Uterus (tissue), 4 donors: ENCODE results near the gene SLC6A18. TPM values are rescaled to one million over a fixed set of nuclear protein-coding genes. Genes with fewer than 3 reads are reported as not detected.

ENCODE experiments used
- DNase-seq, 2 donors: peaks; one replicate each; pipeline ENCODE4 v3.0.0-alpha.2; 2019 to 2020
- H3K27ac ChIP-seq, 2 donors: fragments of 200-600 bp; sonication (generic); 1 replicate in 1 of 2; 2 replicates in 1 of 2; pipeline ENCODE4 v1.5.1; 2016 to 2018
- H3K27me3 ChIP-seq, 2 donors: fragments of 200-600 bp; sonication (generic); one replicate each; pipeline ENCODE4 v1.5.1; 2018 to 2019; ENCODE audit warnings: control low read depth in 1 of 2
- H3K36me3 ChIP-seq, 2 donors: fragments of 200-600 bp; sonication (generic); one replicate each; pipeline ENCODE4 v1.5.1; 2019; ENCODE audit warnings: control low read depth in 1 of 2
- H3K4me1 ChIP-seq, 2 donors: fragments of 200-600 bp; sonication (generic); one replicate each; pipeline ENCODE4 v1.5.1; 2018 to 2019; ENCODE audit warnings: control low read depth in 1 of 2
- H3K4me3 ChIP-seq, 2 donors: fragments of 200-600 bp; sonication (generic); 1 replicate in 1 of 2; 2 replicates in 1 of 2; pipeline ENCODE4 v1.5.1; 2018 to 2019; ENCODE audit warnings: mild to moderate bottlenecking in 1 of 2
- H3K9me3 ChIP-seq, 2 donors: fragments of 200-600 bp; sonication (generic); one replicate each; pipeline ENCODE4 v1.5.1; 2019; ENCODE audit warnings: control low read depth in 1 of 2
- POLR2A ChIP-seq, 2 donors: fragments of 450-650 bp; IDR thresholded peaks; one replicate each; pipeline ENCODE4 v1.6.1; 2016; ENCODE audit warnings: antibody characterized with exemption in 2 of 2, mild to moderate bottlenecking in 1 of 2, moderate library complexity in 1 of 2
- intact Hi-C: fragments of 100-400 bp; cut with DNase I; formaldehyde crosslinking; loops from one replicate; pipeline ENCODE4 v1.15.1; 2023; ENCODE audit warnings: low total_unique reads
- total RNA-seq, 4 donors: library from RNA; depleted of rRNA in 3 of 4; stranded (reverse); fragments of >200 nt in 3 of 4; gene quantifications; one replicate each; pipeline versions ENCODE4 v1.1.0 to v1.2.4, GENCODE V29; 2014 to 2023
- TF ChIP-seq, protein P1 (sequence below), 4 experiments: fragments of 200-600 bp in 2 of 4; fragments of 450-650 bp in 2 of 4; sonication (generic) in 2 of 4; IDR thresholded peaks; one replicate each; pipeline ENCODE4 v1.5.1; 2016 to 2019; ENCODE audit warnings: antibody characterized with exemption in 4 of 4, mild to moderate bottlenecking in 2 of 4, moderate library complexity in 1 of 4
- donor health status: DM: yes; HTN: yes; CAD: no.

The SLC6A18 gene
- total RNA-seq, 4 donors from 2014 or later = not detected

DNA sequence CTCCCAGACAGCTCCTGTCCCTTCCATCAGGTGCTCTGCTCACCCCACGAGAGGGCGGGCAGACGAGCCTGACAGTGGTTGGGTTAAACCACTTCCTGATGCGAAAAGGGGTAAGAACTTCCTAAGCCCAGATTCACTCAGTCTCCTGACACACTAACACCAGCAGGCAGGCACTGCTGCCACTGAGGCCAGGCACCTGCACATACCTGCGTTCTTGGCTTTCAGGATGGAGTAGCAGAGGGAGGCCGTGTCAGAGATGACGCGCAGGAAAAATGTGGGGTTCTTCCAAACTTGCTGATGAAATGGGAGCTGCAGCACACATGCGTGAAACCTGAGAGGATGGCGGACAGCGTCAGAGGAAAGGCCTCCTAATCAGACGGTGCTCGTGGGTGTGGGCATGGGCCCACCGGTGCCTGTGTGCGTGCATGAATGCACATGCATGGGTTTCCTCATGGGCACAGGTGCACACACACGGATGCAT is 29.9 kb downstream of the SLC6A18 start:
- no peaks in the 10 kb centered on the region for H3K4me1 ChIP-seq
- intact Hi-C loops = no loop called here

DNA sequence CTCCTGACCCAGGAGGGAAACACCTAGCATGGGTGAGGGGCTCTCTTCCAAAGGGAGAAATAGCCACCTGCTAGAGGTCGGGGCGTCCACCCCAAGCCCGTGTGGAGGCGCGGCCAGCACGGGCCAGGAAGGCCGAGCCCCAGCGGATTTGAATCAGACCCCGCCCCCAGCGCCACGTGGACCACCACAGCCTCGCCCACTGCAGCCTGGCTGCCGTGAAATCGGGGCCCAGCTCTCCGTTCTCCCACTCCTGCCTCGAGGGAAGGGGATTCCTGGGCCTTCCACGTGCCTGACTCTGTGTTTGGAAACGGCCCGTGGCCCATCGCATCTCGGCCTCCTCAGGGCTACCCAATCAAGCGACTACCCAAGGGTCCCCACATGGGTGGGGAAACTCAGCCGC is 31.6 kb downstream of the SLC6A18 start:
- no peak for DNase-seq
- no peaks in the 10 kb centered on the region for H3K9me3 ChIP-seq
- H3K36me3 ChIP-seq = no peaks in the 10 kb centered on the region
- intact Hi-C loops = no loop called here
- H3K4me1 ChIP-seq = no peaks in the 10 kb centered on the region
- no peak overlapping the region for H3K27ac ChIP-seq
- H3K27me3 ChIP-seq = no peaks in the 10 kb centered on the region
- H3K4me3 ChIP-seq = no peak overlapping the region
- TF ChIP-seq, protein P1, sequence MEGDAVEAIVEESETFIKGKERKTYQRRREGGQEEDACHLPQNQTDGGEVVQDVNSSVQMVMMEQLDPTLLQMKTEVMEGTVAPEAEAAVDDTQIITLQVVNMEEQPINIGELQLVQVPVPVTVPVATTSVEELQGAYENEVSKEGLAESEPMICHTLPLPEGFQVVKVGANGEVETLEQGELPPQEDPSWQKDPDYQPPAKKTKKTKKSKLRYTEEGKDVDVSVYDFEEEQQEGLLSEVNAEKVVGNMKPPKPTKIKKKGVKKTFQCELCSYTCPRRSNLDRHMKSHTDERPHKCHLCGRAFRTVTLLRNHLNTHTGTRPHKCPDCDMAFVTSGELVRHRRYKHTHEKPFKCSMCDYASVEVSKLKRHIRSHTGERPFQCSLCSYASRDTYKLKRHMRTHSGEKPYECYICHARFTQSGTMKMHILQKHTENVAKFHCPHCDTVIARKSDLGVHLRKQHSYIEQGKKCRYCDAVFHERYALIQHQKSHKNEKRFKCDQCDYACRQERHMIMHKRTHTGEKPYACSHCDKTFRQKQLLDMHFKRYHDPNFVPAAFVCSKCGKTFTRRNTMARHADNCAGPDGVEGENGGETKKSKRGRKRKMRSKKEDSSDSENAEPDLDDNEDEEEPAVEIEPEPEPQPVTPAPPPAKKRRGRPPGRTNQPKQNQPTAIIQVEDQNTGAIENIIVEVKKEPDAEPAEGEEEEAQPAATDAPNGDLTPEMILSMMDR (IDR thresholded peaks at IDR 0.05) = no peak
- no peak for TF ChIP-seq POLR2A (IDR thresholded peaks at IDR 0.05)

More for the DNA sequence above, 29.9 kb downstream of the SLC6A18 start:
- no peak overlapping the region for H3K4me3 ChIP-seq
- no peak for DNase-seq
- no peaks in the 10 kb centered on the region for H3K36me3 ChIP-seq
- H3K27ac ChIP-seq = no peak overlapping the region
- H3K9me3 ChIP-seq = no peaks in the 10 kb centered on the region
- no peak for TF ChIP-seq POLR2A (IDR thresholded peaks at IDR 0.05)
- TF ChIP-seq, protein P1 (IDR thresholded peaks at IDR 0.05) = no peak
- H3K27me3 ChIP-seq = no peaks in the 10 kb centered on the region

DNA sequence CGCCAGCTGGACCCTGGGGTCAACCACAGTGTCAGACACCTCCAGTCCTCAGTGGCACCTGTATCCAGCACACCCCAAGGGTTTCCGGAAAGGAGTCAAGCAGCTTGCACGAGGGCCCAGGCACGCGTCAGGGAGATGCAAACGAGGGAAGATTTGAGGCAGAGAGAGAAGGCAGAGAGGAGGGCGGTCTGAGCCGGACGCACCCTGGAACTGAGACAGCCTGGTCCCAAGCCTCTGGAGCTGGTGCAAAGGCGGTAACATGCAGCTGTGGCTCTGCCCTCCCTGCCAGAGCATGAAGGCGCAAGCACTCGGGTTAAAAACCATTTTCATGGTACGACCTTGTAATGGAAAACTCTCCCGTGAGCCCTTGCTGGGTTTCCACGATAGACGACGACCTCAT is 32.2 kb downstream of the SLC6A18 start:
- H3K36me3 ChIP-seq = no peaks in the 10 kb centered on the region
- H3K4me1 ChIP-seq = no peaks in the 10 kb centered on the region
- no peaks in the 10 kb centered on the region for H3K9me3 ChIP-seq
- TF ChIP-seq, protein P1 (IDR thresholded peaks at IDR 0.05) = no peak
- TF ChIP-seq POLR2A (IDR thresholded peaks at IDR 0.05) = no peak
- intact Hi-C loops = no loop called here
- no peak overlapping the region for H3K4me3 ChIP-seq
- H3K27ac ChIP-seq = no peak overlapping the region
- no peak for DNase-seq
- no peaks in the 10 kb centered on the region for H3K27me3 ChIP-seq

DNA sequence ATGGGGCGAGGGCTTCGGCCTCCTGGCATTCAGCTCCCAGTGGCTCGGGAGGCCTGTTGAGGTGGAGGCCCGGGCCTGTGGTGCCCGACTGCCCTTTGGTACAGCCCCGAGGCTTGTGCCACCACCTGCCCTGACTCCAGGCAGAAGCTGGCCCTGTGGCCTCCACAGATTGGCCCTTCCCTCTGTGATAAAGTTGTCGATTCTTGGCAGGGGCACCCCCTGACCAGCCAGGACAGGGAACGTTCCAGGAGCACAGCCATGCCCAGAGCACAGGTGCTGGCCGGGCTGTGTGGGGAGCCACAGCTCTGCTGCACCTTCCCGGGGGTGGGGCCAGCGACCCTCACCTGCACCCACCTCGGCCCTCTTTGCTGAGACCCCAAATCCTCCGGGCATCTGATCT is 32.7 kb downstream of the SLC6A18 start:
- Histone ChIP-seq H3K4me3 (no peak overlapping the region), H3K4me1 (no peaks in the 10 kb centered on the region), H3K27ac (no peak overlapping the region), H3K36me3 (no peaks in the 10 kb centered on the region), H3K9me3 (no peaks in the 10 kb centered on the region), H3K27me3 (no peaks in the 10 kb centered on the region)
- intact Hi-C loops = no loop called here
- TF ChIP-seq, protein P1 (IDR thresholded peaks at IDR 0.05) = no peak
- TF ChIP-seq POLR2A (IDR thresholded peaks at IDR 0.05) = no peak
- no peak for DNase-seq

DNA sequence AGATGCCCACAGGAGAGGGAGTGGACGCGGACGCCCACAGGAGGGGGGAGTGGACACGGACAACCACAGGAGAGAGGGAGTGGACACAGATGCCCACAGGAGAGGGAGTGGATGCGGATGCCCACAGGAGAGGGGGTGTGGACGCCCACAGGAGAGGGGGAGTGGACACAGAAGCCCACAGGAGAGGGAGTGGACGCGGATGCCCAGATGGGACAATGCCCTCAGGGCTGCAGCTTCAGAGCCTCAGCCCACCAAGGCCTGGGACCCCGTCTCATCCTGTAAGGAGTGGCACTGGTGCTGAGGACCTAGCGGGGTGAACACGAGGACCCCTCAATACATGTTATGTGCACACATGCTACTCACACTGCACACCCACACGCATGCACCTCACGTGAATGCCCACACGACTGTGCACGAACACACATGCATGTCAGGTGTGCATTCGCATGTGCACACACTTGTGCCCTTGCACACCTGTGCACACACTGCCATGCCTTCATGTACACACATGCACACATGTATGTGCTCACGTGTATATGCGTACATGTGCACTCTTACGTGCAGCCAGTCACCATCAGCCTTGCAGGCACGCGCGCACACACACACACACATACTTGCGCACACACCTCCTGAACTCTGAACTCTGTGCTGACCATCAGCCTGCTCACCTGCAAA is 34.8 kb downstream of the SLC6A18 start:
- H3K27me3 ChIP-seq = no peaks in the 10 kb centered on the region
- intact Hi-C loops = no loop called here
- no peaks in the 10 kb centered on the region for H3K9me3 ChIP-seq
- TF ChIP-seq, protein P1 (IDR thresholded peaks at IDR 0.05) = no peak
- TF ChIP-seq POLR2A (IDR thresholded peaks at IDR 0.05) = no peak
- H3K27ac ChIP-seq = no peak overlapping the region
- H3K4me3 ChIP-seq = no peak overlapping the region
- no peaks in the 10 kb centered on the region for H3K36me3 ChIP-seq
- H3K4me1 ChIP-seq = no peaks in the 10 kb centered on the region
- DNase-seq = no peak
